Stimulated activated CD8-positive, alpha-beta memory T cell treated with anti-CD3 and anti-CD28 coated beads, Interleukin-4, amount 100 ng/mL, for 4 hours (primary cell): ENCODE measurements around the gene ARHGEF10L.
"Not testable (repeated sequence)": the region's sequence is repeated elsewhere in the genome, so short reads cannot be mapped to it uniquely, and the experiment has no call there.

Experiments used
- DNase-seq, 2 donors: peaks; one replicate each; pipeline ENCODE4 v3.0.0-alpha.2; 2020; ENCODE audit warnings: low read depth in 2 of 2, low spot score in 1 of 2

Gene ARHGEF10L

GRCh38 chr1:17609529-17609928, 70.0 kb downstream of the ARHGEF10L start:
- no peak for DNase-seq

- no peak for DNase-seq
Observed at GRCh38 chr1:17610085-17610484, 70.6 kb downstream of the ARHGEF10L start.

- no peak for DNase-seq
Observed at GRCh38 chr1:17610713-17611112, 71.2 kb downstream of the ARHGEF10L start.

GRCh38 chr1:17611991-17612390, 72.5 kb downstream of the ARHGEF10L start:
- DNase-seq: no peak

GRCh38 chr1:17612831-17613230, 73.3 kb downstream of the ARHGEF10L start:
- DNase-seq: no peak

- no peak for DNase-seq
Observed at GRCh38 chr1:17614586-17614985, 75.1 kb downstream of the ARHGEF10L start.

GRCh38 chr1:17615157-17615556, 75.7 kb downstream of the ARHGEF10L start:
- no peak for DNase-seq

- DNase-seq: no peak
Observed at GRCh38 chr1:17615959-17616358, 76.5 kb downstream of the ARHGEF10L start.

- no peak for DNase-seq
Observed at GRCh38 chr1:17616731-17617279, 77.3 kb downstream of the ARHGEF10L start.

- no peak for DNase-seq
Observed at GRCh38 chr1:17617787-17618557, 78.5 kb downstream of the ARHGEF10L start.

- no peak for DNase-seq
Observed at GRCh38 chr1:17618558-17619247, 79.2 kb downstream of the ARHGEF10L start.

GRCh38 chr1:17620448-17620847, 81.0 kb downstream of the ARHGEF10L start:
- DNase-seq: no peak

- no peak for DNase-seq
Observed at GRCh38 chr1:17621691-17622090, 82.2 kb downstream of the ARHGEF10L start.

- DNase-seq: no peak
Observed at GRCh38 chr1:17622823-17623222, 83.3 kb downstream of the ARHGEF10L start.

GRCh38 chr1:17624611-17625233, 85.2 kb downstream of the ARHGEF10L start:
- no peak for DNase-seq

- no peak for DNase-seq
Observed at GRCh38 chr1:17627239-17628052, 87.9 kb downstream of the ARHGEF10L start.

- DNase-seq: not testable (repeated sequence)
Observed at GRCh38 chr1:17629046-17629445, 89.5 kb downstream of the ARHGEF10L start.

GRCh38 chr1:17629460-17629859, 90.0 kb downstream of the ARHGEF10L start:
- no peak for DNase-seq

GRCh38 chr1:17630048-17630830, 90.7 kb downstream of the ARHGEF10L start:
- no peak for DNase-seq

- DNase-seq: no peak
Observed at GRCh38 chr1:17630986-17631385, 91.5 kb downstream of the ARHGEF10L start.
